GM19397 (cell line): ENCODE data around the gene ARHGEF10L.

Experiments
- ATAC-seq: cut with Tn5 transposase; IDR thresholded peaks from one replicate; pipeline ENCODE4 v1.9.1; 2021; ENCODE audit warnings: mild to moderate bottlenecking, moderate library complexity; ENCODE audit not compliant: unreplicated experiment

The ARHGEF10L gene

DNA sequence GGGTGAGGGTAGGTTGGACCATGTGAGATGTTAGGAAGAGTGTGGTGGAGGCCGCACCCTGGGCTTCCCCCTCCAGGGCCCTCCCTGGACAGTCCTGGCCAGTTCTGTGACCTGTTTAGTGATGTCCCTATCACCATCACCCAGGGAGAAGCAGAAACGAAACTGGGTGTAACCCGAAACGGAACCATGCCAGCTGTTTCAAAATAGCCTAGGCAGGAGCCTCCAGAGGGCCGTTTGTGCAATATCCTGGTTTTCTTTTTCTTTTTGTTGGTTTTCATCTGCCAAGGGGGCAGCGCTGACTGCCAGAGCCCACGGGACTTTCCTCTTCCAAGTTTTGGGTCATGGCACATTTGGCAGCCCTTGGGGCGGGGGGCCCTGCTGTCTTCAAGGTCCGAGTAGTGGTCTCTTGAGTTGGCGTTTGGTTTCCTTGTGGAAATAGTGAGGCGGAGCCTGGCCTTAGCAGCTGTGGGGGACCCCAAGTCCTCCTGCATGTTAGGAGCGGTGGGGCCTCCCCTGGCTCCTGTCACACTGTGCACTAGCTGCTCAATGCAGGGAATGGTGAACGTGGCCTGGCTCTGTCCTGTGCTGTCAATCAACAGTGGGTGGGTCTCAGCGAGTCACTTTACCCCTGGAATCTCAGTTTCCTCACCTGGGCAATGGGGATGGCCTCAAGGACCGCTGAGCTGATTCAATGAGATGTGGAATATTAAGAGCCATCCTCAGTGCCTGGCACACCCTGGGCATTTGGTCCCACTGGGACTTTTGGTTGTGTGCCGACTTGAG lies 90.7 kb downstream of the ARHGEF10L start:
- no peak for ATAC-seq

GRCh38 chr1:17630986-17631385 lies 91.5 kb downstream of the ARHGEF10L start:
- no peak for ATAC-seq

GRCh38 chr1:17631410-17631809 lies 91.9 kb downstream of the ARHGEF10L start:
- ATAC-seq = no peak

DNA sequence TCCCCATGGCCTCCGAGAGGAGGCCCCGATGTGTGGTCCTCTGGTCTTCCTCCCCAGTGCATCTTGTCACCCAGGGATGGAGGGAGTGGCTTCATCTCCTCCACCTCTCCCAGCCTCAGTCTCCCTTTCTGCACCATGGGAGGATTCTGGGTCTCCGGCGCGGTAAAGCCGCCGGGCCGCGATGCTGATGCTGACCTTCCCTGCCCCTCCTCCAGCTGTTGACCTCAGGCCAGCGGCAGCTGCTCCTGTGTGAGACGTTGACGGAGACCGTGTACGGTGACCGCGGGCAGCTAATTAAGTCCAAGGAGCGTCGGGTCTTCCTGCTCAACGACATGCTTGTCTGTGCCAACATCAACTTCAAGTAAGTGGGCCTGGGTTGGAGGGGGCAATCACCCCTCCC lies 92.6 kb downstream of the ARHGEF10L start:
- no peak for ATAC-seq

DNA sequence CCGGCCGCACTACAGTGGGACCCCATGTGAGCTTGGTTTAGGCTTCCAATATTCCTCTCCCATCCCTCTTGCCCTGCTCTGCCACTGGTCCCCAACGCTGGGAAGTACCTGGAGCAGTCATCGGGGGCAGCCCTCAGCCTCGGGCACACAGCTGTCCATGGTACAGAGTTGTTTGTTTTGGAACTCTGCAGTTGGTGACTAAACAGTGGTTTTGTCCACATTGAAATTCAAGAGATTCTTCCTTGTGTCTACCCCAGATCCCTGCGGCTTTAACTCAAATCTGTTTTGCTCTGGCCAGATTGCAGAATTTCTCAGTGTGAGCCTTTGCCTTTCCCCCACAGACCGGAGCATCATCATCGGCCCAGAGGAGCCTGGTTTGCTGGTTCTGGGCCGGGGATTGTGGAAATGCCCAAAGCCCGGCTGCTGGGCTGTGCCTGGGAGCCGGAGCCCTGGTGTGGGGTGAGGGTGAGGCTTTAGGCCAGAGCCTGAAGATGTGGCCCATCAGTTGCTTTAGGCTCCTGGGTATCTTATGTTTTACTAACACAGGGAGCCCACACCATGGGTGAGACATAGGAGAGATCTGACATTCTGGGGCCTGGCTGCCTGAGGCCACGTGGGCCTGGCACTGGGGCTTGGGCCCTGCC lies 93.2 kb downstream of the ARHGEF10L start:
- ATAC-seq = no peak

DNA sequence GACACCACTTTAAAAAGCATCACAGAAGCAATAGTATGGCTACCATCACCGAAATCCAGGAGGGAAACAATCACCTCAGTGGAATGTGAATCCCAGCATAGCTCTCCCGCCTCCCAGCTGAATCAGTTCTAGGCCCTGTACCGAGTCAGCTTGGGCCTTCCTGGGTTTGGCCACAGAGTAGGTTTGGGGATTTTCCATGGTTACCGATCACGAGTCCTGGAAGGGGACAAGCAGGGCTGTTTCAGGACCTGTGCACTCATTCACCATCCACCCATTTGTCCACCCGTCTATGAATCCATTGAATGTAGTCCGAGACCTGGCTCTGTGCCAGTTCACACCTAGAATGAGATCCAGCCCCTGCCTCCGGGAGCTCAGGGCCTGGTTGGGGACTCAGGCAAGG lies 94.2 kb downstream of the ARHGEF10L start:
- no peak for ATAC-seq

GRCh38 chr1:17635276-17635675 lies 95.8 kb downstream of the ARHGEF10L start:
- ATAC-seq = no peak

DNA sequence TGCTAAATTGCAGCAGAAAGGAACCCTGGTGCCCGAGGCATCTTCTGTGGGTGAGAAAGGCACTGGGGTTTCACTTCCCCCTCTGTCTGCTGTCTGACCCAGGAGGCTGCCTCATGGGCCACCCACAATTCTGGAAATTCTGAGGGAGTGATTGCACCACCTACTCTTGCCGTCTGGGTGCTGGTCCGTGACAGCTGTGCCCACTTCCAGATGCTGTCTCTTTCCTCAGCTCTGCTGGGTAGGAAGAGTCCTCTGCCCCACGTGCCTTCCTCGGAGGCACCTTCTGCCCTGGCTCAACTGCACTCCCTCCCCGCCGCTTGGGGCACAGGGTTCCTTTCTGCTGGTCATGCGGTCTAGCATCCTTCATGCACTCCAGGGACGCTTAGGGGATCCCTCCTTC lies 96.3 kb downstream of the ARHGEF10L start:
- ATAC-seq = no peak

GRCh38 chr1:17636612-17637011 lies 97.1 kb downstream of the ARHGEF10L start:
- ATAC-seq = no peak

- no peak for ATAC-seq
Measured at GRCh38 chr1:17637055-17637454, 97.6 kb downstream of the ARHGEF10L start.

DNA sequence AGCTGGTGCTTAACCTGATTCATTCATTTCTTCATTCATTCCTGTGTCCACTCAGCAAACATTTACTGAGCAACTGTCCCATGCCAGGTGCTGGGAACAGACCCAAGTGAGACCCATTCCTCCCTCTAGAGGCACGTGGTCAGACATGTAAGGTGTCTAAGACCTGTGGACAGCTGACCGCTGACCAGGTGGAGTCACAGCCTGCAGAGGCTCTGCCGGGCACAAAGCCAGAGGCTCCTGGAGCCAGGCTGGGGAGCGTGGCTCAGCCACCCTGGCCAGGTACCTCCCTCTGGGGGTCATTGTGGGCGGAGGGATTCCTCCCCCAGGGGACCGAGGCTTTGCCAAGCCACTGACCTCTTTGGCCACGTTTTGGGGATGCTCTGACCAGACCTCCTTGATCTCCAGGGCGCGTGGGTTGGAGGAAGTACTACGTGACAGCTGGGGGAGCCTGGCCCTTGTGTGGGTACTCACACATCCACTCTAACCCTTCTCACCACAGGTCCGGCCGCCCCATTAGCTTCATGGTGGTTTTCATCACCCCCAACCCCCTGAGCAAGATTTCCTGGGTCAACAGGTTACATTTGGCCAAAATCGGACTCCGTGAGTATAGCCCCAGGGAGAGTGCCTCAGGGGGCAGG lies 100.3 kb downstream of the ARHGEF10L start:
- no peak for ATAC-seq

- no peak for ATAC-seq
Measured at GRCh38 chr1:17640393-17640792, 100.9 kb downstream of the ARHGEF10L start.

- ATAC-seq = no peak
Measured at GRCh38 chr1:17640975-17641374, 101.5 kb downstream of the ARHGEF10L start.

GRCh38 chr1:17642169-17642568 lies 102.7 kb downstream of the ARHGEF10L start:
- ATAC-seq = no peak

DNA sequence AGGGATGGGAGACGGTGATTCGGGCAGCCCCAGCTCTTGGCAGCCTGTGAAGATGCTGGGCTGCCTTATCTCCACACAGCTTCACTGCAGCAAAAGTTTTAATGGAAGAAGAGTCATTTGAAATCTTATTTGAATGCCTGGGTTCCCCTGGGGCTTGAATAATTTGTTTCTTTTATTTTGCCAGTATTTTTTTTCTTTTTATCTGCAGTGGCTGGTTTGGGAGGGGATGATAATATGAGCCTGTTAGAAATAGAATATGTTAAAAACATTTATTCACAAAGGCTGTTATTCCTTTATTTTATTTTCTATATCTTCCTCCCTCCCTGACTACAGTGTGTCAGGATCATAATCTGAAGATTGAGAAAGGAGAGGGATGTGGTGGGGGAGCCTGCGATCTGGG lies 103.4 kb downstream of the ARHGEF10L start:
- ATAC-seq = no peak

- ATAC-seq = no peak
Measured at GRCh38 chr1:17643861-17644703, 104.6 kb downstream of the ARHGEF10L start.

GRCh38 chr1:17645068-17645911 lies 105.8 kb downstream of the ARHGEF10L start:
- ATAC-seq = no peak

DNA sequence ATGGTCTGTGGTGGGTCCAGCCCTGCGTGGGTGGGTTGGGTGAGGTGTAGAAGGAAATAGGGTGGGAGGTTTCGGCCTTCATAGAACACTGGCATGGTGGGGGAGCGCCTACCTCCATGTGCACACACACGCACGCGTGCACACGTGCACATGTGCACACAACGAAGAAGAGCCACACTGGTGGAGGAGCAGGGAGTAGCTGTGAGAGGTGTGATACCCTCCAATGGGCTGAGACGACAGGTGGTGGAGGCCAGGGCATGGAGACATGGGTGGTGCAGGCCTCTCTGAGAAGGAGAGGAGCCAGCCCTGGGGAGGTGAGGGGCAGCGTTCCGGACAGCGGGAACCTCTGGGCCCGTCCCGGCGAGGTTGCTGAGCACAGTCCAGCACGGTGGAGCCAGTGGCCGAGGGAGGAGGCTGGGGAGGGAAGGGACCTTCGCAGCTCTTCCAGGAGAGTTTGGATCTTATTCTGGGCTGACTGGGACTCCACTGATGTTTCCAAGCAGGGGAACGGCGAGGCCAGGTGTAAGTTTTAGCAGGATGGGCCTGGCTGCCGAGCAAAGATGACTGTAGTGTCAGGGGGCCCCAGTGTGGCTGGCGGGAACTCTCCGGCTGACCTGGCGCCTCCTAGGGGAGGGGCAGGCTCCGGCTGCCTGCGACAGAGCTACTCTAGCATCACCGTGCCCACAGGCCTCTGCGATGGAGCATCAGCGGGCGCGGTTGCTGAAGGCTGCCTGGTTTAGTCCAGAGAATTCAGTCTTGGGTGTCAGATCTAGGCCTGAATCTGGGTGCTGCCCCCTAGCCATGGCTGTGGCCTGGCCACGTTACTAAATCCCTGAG lies 107.2 kb downstream of the ARHGEF10L start:
- no peak for ATAC-seq

DNA sequence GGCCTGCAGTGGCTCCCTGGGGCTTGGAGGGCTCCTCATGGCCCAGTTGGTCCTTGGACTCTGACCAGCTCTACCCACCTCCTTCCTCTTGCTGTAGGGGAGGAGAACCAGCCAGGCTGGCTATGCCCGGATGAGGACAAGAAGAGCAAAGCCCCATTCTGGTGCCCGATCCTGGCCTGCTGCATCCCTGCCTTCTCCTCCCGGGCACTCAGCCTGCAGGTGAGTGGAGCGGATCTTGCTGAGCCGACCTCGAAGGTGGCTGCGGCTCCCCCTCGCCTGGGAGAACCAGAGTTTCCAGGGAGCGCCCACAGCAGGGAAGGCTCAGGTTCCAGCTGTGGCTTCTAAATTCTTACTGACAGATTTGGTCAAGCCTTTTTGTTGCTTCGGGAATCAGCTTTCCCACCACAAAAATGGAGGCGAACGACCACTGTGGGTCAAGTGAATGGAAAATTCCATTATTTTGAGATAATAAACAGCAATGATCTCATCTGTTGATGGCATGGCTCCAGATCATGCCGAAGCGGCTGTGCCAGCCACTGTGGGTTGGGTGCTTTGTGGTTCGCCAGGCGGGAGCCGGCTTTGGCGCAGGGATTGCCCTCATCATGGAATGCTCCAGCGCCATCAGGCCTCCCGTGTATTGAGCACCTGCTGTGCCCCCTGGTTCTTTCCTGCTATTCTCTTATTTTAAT lies 109.1 kb downstream of the ARHGEF10L start:
- no peak for ATAC-seq
